ENCODE results near the gene ACSF3.

ACSF3 gene

GRCh38 chr16:89155184-89155679, 61.6 kb downstream of the ACSF3 start:
- TF ChIP-seq POLR2A (IDR thresholded peaks at IDR 0.05; ENCODE audit: extremely low read depth, insufficient read length), result no peak
- no peak for TF ChIP-seq MAX (IDR thresholded peaks at IDR 0.05; ENCODE audit: low read depth, low read length)
- H3K4me3 ChIP-seq (ENCODE audit: low read depth, low read length), result no peak overlapping the region
- DNase-seq (ENCODE audit: low read depth), result no peak

GRCh38 chr16:89155851-89156739, 62.4 kb downstream of the ACSF3 start:
- TF ChIP-seq MAX (IDR thresholded peaks at IDR 0.05; ENCODE audit: low read depth, low read length), result no peak
- no peak for TF ChIP-seq CTCF (IDR thresholded peaks at IDR 0.05; ENCODE audit: low read depth, low read length)
- TF ChIP-seq POLR2A (IDR thresholded peaks at IDR 0.05; ENCODE audit: extremely low read depth, insufficient read length), result no peak
- peak; percentile 10; the same call in 1 of the 2 replicates for TF ChIP-seq MYC (IDR thresholded peaks at IDR 0.05; ENCODE audit: low read depth, low read length)
- no peak for DNase-seq (ENCODE audit: low read depth)
- H3K4me3 ChIP-seq (ENCODE audit: low read depth, low read length), result no peak overlapping the region

- DNase-seq (ENCODE audit: low read depth), result no peak
- TF ChIP-seq MAX (IDR thresholded peaks at IDR 0.05; ENCODE audit: low read depth, low read length) (no peak), MYC (IDR thresholded peaks at IDR 0.05; ENCODE audit: low read depth, low read length) (no peak), POLR2A (IDR thresholded peaks at IDR 0.05; ENCODE audit: extremely low read depth, insufficient read length) (no peak), CTCF (IDR thresholded peaks at IDR 0.05; ENCODE audit: low read depth, low read length) (no peak)
- no peak overlapping the region for H3K4me3 ChIP-seq (ENCODE audit: low read depth, low read length)
Measured at GRCh38 chr16:89156740-89157645, 63.3 kb downstream of the ACSF3 start.

GRCh38 chr16:89157778-89158177, 64.1 kb downstream of the ACSF3 start:
- no peak overlapping the region for H3K4me3 ChIP-seq (ENCODE audit: low read depth, low read length)
- no peak for DNase-seq (ENCODE audit: low read depth)
- TF ChIP-seq MAX (IDR thresholded peaks at IDR 0.05; ENCODE audit: low read depth, low read length) (no peak), MYC (IDR thresholded peaks at IDR 0.05; ENCODE audit: low read depth, low read length) (no peak), POLR2A (IDR thresholded peaks at IDR 0.05; ENCODE audit: extremely low read depth, insufficient read length) (no peak), CTCF (IDR thresholded peaks at IDR 0.05; ENCODE audit: low read depth, low read length) (no peak)

GRCh38 chr16:89159066-89159849, 65.6 kb downstream of the ACSF3 start:
- DNase-seq (ENCODE audit: low read depth), result no peak
- TF ChIP-seq POLR2A (IDR thresholded peaks at IDR 0.05; ENCODE audit: extremely low read depth, insufficient read length), result no peak
- TF ChIP-seq MAX (IDR thresholded peaks at IDR 0.05; ENCODE audit: low read depth, low read length), result no peak
- TF ChIP-seq MYC (IDR thresholded peaks at IDR 0.05; ENCODE audit: low read depth, low read length), result no peak
- no peak for TF ChIP-seq CTCF (IDR thresholded peaks at IDR 0.05; ENCODE audit: low read depth, low read length)
- no peak overlapping the region for H3K4me3 ChIP-seq (ENCODE audit: low read depth, low read length)
